SK-N-SH treated with all-trans-retinoic acid at 6 μM for 48 hours (cell line): ENCODE results near the gene ATP9A.

Experiments used
- CSDC2 ChIP-seq: fragments of 250-450 bp; sonication (Bioruptor Pico); IDR thresholded peaks from 2 replicates; pipeline ENCODE4 v1.5.0; 2020; ENCODE audit warnings: mild to moderate bottlenecking, moderate library complexity
- RARB ChIP-seq: fragments of 250-450 bp; sonication (Bioruptor Pico); IDR thresholded peaks from 2 replicates; pipeline ENCODE4 v1.8.0; 2021; ENCODE audit warnings: mild to moderate bottlenecking, moderate library complexity
- ZC3H10 ChIP-seq: fragments of 250-450 bp; sonication (Bioruptor Pico); IDR thresholded peaks from 2 replicates; pipeline ENCODE4 v1.5.1; 2021; ENCODE audit warnings: mild to moderate bottlenecking, moderate library complexity
- TF ChIP-seq, protein P1 (sequence below): fragments of 250-450 bp; sonication (Bioruptor Pico); IDR thresholded peaks from 2 replicates; pipeline ENCODE4 v1.8.0; 2020; ENCODE audit warnings: mild to moderate bottlenecking, moderate library complexity, borderline replicate concordance
- TF ChIP-seq, protein P2 (sequence below): fragments of 250-450 bp; sonication (Bioruptor Pico); IDR thresholded peaks from 2 replicates; pipeline ENCODE4 v1.8.0; 2021; ENCODE audit warnings: low read depth, mild to moderate bottlenecking, moderate library complexity, borderline replicate concordance

DNA sequence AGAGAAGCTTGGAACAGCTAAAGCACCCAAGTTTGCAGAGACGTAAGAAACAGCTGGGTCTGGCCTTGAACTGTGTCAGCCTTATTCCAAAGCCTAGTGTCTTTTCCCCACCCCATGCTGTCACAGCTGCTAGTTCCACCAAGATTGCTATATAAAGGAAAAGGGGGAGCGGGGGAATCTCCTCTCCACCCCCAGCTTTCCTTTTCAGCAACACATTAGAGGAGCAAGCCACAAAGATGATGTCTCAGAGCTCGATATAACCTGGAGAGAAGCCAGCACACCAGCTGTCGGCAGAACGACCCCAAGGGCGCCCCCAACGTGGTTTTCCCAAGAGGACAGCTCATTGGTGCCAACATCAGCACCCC, 36.5 kb downstream of the ATP9A start:
- TF ChIP-seq, protein P1, sequence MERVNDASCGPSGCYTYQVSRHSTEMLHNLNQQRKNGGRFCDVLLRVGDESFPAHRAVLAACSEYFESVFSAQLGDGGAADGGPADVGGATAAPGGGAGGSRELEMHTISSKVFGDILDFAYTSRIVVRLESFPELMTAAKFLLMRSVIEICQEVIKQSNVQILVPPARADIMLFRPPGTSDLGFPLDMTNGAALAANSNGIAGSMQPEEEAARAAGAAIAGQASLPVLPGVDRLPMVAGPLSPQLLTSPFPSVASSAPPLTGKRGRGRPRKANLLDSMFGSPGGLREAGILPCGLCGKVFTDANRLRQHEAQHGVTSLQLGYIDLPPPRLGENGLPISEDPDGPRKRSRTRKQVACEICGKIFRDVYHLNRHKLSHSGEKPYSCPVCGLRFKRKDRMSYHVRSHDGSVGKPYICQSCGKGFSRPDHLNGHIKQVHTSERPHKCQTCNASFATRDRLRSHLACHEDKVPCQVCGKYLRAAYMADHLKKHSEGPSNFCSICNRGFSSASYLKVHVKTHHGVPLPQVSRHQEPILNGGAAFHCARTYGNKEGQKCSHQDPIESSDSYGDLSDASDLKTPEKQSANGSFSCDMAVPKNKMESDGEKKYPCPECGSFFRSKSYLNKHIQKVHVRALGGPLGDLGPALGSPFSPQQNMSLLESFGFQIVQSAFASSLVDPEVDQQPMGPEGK (CRISPR knock-in tag), result no peak
- no peak for TF ChIP-seq RARB
- TF ChIP-seq ZC3H10 (CRISPR knock-in tag), result no peak
- no peak for TF ChIP-seq CSDC2
- TF ChIP-seq, protein P2, sequence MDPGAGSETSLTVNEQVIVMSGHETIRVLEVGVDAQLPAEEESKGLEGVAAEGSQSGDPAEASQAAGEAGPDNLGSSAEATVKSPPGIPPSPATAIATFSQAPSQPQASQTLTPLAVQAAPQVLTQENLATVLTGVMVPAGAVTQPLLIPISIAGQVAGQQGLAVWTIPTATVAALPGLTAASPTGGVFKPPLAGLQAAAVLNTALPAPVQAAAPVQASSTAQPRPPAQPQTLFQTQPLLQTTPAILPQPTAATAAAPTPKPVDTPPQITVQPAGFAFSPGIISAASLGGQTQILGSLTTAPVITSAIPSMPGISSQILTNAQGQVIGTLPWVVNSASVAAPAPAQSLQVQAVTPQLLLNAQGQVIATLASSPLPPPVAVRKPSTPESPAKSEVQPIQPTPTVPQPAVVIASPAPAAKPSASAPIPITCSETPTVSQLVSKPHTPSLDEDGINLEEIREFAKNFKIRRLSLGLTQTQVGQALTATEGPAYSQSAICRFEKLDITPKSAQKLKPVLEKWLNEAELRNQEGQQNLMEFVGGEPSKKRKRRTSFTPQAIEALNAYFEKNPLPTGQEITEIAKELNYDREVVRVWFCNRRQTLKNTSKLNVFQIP (CRISPR knock-in tag), result no peak
